SU-DHL-6 (cell line): ENCODE results near the gene PCDHB14.
"Not testable (repeated sequence)": the region's sequence is repeated elsewhere in the genome, so short reads cannot be mapped to it uniquely, and the experiment has no call there.

ENCODE experiments used
- EZH2phosphoT487 ChIP-seq: fragments of 200-600 bp; sonication (generic), shearing (Covaris generic); conservative IDR thresholded peaks from 2 replicates; pipeline ENCODE4 v1.6.1; 2018; ENCODE audit warnings: mild to moderate bottlenecking, antibody characterized with exemption, low read length, moderate library complexity, mixed read lengths
- TF ChIP-seq, protein P1 (sequence below): fragments of 200-600 bp; sonication (generic); IDR thresholded peaks from one replicate; pipeline ENCODE4 v1.5.1; 2017; ENCODE audit warnings: antibody characterized with exemption, mild to moderate bottlenecking, low read length, moderate library complexity; ENCODE audit not compliant: insufficient read depth, poor library complexity, severe bottlenecking

DNA sequence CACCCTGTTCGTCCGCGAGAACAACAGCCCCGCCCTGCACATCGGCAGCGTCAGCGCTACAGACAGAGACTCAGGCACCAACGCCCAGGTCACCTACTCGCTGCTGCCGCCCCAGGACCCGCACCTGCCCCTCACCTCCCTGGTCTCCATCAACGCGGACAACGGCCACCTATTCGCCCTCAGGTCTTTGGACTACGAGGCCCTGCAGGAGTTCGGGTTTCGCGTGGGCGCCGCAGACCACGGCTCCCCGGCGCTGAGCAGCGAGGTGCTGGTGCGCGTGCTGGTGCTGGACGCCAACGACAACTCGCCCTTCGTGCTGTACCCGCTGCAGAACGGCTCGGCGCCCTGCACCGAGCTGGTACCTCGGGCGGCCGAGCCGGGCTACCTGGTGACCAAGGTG is 12.8 kb downstream of the PCDHB14 start:
- TF ChIP-seq, protein P1, sequence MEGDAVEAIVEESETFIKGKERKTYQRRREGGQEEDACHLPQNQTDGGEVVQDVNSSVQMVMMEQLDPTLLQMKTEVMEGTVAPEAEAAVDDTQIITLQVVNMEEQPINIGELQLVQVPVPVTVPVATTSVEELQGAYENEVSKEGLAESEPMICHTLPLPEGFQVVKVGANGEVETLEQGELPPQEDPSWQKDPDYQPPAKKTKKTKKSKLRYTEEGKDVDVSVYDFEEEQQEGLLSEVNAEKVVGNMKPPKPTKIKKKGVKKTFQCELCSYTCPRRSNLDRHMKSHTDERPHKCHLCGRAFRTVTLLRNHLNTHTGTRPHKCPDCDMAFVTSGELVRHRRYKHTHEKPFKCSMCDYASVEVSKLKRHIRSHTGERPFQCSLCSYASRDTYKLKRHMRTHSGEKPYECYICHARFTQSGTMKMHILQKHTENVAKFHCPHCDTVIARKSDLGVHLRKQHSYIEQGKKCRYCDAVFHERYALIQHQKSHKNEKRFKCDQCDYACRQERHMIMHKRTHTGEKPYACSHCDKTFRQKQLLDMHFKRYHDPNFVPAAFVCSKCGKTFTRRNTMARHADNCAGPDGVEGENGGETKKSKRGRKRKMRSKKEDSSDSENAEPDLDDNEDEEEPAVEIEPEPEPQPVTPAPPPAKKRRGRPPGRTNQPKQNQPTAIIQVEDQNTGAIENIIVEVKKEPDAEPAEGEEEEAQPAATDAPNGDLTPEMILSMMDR, result not testable (repeated sequence)
- not testable (repeated sequence) for TF ChIP-seq EZH2phosphoT487
